Measurements from ENCODE around the gene PRPH. TPM values are rescaled to one million over a fixed set of nuclear protein-coding genes. Genes with fewer than 3 reads are reported as not detected.

PRPH gene
- total and polyA plus RNA-seq, 9 of the 15 experiments (the other 6 are each of a cell fraction or from before 2014, with no cell fraction given): 0.27 to 1.9 (median 1.3) TPM; not detected in 1

DNA sequence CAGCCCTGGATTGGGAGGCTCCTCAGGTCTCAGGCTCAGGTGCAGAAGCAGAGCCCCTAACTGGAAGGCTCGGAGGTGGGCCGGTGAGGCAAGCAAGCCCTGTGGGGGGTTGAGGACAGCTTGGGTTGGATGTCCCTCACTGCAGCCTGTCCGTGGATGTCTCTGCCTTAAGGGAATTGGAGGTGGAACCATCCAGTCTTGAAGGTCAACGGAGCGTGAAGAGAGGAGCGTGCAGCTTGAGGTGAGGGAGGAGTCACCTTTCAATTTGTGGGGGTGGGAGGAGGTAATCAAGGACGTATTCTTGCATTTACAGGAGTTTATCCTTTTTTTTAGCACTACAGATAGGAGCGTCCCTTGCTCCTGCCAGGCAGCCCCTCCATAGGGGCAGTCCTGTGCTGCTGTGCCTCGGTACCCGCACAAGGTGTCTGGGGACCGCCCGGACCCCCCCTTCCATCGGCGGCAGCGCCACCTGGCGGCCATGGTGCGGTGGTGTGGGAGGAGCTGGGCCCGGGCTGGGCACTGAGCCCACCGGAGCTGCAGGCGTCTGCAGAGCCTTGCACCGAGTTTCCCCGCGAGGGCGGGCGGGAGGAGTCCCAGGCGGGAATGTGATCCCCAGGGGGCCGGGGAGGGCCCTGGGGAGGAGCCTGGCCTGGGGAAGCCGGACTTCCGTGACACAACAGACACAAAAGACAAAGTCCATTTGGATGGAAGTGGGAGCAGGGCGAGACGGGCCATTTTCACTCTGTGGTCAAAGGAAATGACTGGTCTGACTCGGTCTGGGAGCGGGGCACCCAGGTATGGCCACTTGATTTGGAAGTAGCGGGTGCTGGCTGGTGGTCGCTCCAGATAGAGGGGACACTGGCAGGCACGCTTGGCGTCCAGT, 52.6 kb downstream of the PRPH start (continued):
- TF ChIP-seq HDAC1 (IDR thresholded peaks at IDR 0.05): 0 out of 4 replicates have a peak, but pooled peaks of 1 of the 2 experiments have one; percentile 14
- no peak for TF ChIP-seq CHD2 (IDR thresholded peaks at IDR 0.05; ENCODE audit: low read depth, low read length)
- no peak for TF ChIP-seq EWSR1 (IDR thresholded peaks at IDR 0.05; ENCODE audit: borderline replicate concordance, low read depth, partially characterized antibody)
- TF ChIP-seq TGIF2 (CRISPR knock-in tag; IDR thresholded peaks at IDR 0.05): no peak
- no peak for TF ChIP-seq KDM5B (IDR thresholded peaks at IDR 0.05; ENCODE audit: insufficient replicate concordance, low read depth, low read length)
- no peak for TF ChIP-seq CHCHD3 (CRISPR knock-in tag; IDR thresholded peaks at IDR 0.05)
- no peak for TF ChIP-seq ILK (tag; IDR thresholded peaks at IDR 0.05; ENCODE audit: borderline replicate concordance, low read depth)
- no peak for TF ChIP-seq RBM25 (IDR thresholded peaks at IDR 0.05; ENCODE audit: low read depth, low read length, severe bottlenecking)
- no peak for TF ChIP-seq ZNF311 (CRISPR knock-in tag; IDR thresholded peaks at IDR 0.05)
- TF ChIP-seq, protein P1, sequence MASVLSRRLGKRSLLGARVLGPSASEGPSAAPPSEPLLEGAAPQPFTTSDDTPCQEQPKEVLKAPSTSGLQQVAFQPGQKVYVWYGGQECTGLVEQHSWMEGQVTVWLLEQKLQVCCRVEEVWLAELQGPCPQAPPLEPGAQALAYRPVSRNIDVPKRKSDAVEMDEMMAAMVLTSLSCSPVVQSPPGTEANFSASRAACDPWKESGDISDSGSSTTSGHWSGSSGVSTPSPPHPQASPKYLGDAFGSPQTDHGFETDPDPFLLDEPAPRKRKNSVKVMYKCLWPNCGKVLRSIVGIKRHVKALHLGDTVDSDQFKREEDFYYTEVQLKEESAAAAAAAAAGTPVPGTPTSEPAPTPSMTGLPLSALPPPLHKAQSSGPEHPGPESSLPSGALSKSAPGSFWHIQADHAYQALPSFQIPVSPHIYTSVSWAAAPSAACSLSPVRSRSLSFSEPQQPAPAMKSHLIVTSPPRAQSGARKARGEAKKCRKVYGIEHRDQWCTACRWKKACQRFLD (CRISPR knock-in tag; IDR thresholded peaks at IDR 0.05): no peak
- no peak for TF ChIP-seq ZNF134 (CRISPR knock-in tag; conservative IDR thresholded peaks at IDR 0.05)
- peak; percentile 53 to 86 for TF ChIP-seq MAZ (CRISPR knock-in tag; conservative IDR thresholded peaks at IDR 0.05 in 1 of 2, IDR thresholded peaks at IDR 0.05 in 1 of 2)
- TF ChIP-seq, protein P2, sequence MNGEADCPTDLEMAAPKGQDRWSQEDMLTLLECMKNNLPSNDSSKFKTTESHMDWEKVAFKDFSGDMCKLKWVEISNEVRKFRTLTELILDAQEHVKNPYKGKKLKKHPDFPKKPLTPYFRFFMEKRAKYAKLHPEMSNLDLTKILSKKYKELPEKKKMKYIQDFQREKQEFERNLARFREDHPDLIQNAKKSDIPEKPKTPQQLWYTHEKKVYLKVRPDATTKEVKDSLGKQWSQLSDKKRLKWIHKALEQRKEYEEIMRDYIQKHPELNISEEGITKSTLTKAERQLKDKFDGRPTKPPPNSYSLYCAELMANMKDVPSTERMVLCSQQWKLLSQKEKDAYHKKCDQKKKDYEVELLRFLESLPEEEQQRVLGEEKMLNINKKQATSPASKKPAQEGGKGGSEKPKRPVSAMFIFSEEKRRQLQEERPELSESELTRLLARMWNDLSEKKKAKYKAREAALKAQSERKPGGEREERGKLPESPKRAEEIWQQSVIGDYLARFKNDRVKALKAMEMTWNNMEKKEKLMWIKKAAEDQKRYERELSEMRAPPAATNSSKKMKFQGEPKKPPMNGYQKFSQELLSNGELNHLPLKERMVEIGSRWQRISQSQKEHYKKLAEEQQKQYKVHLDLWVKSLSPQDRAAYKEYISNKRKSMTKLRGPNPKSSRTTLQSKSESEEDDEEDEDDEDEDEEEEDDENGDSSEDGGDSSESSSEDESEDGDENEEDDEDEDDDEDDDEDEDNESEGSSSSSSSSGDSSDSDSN (IDR thresholded peaks at IDR 0.05; ENCODE audit: borderline replicate concordance in 1 of 2, low read depth in 2 of 2, low read length in 2 of 2): 0 out of 4 replicates have a peak, but pooled peaks of 1 of the 2 experiments have one; percentile 23
- TF ChIP-seq XRCC5 (IDR thresholded peaks at IDR 0.05; ENCODE audit: low read depth, low read length): peak; percentile 57; the same call in 1 of the 2 replicates
- TF ChIP-seq TCFL5 (CRISPR knock-in tag; conservative IDR thresholded peaks at IDR 0.05): no peak
- TF ChIP-seq, protein P3, sequence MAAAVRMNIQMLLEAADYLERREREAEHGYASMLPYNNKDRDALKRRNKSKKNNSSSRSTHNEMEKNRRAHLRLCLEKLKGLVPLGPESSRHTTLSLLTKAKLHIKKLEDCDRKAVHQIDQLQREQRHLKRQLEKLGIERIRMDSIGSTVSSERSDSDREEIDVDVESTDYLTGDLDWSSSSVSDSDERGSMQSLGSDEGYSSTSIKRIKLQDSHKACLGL (CRISPR knock-in tag; IDR thresholded peaks at IDR 0.05; ENCODE audit: borderline replicate concordance, poor library complexity, severe bottlenecking): no peak
- no peak for TF ChIP-seq KLF1 (tag; IDR thresholded peaks at IDR 0.05)
- no peak for TF ChIP-seq NR2F6 (CRISPR knock-in tag; IDR thresholded peaks at IDR 0.05)
- TF ChIP-seq, protein P4, sequence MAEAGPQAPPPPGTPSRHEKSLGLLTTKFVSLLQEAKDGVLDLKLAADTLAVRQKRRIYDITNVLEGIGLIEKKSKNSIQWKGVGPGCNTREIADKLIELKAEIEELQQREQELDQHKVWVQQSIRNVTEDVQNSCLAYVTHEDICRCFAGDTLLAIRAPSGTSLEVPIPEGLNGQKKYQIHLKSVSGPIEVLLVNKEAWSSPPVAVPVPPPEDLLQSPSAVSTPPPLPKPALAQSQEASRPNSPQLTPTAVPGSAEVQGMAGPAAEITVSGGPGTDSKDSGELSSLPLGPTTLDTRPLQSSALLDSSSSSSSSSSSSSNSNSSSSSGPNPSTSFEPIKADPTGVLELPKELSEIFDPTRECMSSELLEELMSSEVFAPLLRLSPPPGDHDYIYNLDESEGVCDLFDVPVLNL (CRISPR knock-in tag; IDR thresholded peaks at IDR 0.05; ENCODE audit: low read depth): no peak
- TF ChIP-seq NONO (IDR thresholded peaks at IDR 0.05; ENCODE audit: low read depth in 2 of 2, low read length in 1 of 2): no peak
- peak; percentile 46; the same call in 1 of the 2 replicates for TF ChIP-seq KLF16 (IDR thresholded peaks at IDR 0.05)
- TF ChIP-seq ZNF324 (CRISPR knock-in tag; IDR thresholded peaks at IDR 0.05): no peak

All from K562 (cell line).